ENCODE measurements around the gene IGF2BP1.
"Not testable (repeated sequence)": the region's sequence is repeated elsewhere in the genome, so short reads cannot be mapped to it uniquely, and the experiment has no call there.

Gene IGF2BP1

GRCh38 chr17:49086316-49086605 lies 89.1 kb downstream of the IGF2BP1 start:
- in situ Hi-C loops (cut with MboI; ENCODE audit: low sequenced_read_pairs): no loop called here

DNA sequence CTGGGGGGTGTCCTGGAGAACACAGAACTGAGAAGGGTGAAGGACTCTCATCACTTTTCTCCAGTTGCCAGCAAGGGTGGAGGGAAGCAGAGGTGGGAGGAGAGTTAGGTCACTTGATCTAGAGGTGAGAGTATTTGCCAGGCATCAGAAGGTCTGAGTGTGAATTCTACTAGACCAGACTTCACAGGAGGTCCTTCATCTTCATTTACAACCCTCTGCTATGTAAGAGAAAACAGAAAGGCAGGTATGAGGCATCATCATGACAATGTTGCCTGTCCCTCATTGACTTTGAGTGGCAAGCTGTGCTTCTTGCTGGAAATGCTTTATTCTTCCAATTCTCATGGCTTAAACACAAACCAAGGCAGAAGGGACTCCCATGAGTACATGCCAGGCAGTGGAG lies 89.5 kb downstream of the IGF2BP1 start:
- in situ Hi-C loops (cut with MboI; ENCODE audit: low sequenced_read_pairs): no loop called here

GRCh38 chr17:49089094-49089493 lies 91.9 kb downstream of the IGF2BP1 start:
- in situ Hi-C loops (cut with MboI; ENCODE audit: low sequenced_read_pairs): no loop called here

DNA sequence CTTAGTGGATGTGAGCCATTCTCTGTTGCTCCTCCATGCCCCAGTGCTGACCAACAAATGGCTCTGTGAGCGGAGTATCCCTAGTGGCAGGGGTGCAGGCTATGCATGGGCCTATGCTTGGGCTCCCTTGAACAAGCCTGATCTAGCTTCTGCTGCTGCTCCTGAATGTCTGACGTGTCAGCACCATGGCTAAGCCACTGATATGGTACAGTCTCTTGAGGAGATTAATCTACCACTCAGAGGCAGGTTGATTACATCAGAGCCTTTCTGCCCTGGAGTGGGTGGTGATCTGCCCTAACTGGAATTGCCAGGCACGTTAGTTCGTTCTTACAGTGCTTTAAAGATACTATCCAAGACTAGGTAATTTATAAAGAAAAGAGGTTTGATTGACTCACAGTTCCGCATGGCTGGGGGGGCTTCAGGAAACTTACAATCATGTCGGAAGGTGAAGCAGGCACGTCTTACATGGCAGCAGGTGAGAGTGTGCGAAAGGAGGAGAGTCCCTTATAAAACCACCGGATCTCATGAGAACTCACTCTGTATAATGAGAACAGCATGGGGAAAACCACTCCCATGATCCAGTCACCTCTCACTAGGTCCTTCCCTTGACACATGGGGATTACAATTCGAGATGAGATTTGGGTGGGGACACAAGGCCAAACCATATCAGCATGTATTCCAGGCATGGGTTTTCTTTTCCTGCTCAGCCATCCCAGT lies 93.9 kb downstream of the IGF2BP1 start:
- in situ Hi-C loops (cut with MboI; ENCODE audit: low sequenced_read_pairs): no loop called here

DNA sequence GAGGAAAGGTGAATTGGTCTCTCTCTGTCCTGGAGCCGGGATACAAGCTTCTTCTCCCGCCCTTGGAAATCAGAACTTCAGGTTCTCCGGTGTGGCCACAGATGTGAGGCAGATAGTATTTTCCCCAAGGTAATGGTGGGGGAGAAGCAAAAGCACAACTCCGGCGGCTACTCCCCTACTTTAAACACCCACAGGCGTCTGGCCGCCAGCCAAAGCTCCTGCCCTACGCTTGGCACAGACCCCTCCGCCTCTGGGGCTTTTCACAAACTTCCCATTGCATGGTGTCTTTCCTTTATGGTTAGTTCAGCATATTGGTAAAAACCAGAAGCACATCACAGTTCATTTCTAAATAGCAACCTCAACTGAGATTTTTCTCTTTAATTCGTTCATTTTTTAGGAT lies 95.9 kb downstream of the IGF2BP1 start:
- in situ Hi-C loops (cut with MboI; ENCODE audit: low sequenced_read_pairs): no loop called here

DNA sequence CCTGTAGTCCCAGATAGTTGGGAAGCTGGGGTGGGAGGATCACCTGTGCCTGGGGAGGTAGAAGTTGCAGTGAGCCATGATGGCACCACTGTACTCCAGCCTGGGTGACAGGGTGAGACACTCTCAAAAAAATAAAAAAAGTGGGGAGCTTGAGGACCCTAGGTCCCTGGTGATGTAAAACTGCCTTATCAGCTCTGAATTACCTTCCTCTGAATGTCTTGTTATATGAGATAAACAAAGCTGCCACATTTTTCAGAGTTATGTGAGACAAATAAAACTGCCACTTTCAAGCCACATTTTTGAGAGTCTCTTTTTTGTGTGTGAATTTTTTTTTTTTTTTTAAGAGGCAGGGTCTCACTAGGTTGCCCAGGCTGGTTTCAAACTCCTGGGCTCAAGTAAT lies 103.4 kb downstream of the IGF2BP1 start:
- in situ Hi-C loops (cut with MboI; ENCODE audit: low sequenced_read_pairs): no loop called here

DNA sequence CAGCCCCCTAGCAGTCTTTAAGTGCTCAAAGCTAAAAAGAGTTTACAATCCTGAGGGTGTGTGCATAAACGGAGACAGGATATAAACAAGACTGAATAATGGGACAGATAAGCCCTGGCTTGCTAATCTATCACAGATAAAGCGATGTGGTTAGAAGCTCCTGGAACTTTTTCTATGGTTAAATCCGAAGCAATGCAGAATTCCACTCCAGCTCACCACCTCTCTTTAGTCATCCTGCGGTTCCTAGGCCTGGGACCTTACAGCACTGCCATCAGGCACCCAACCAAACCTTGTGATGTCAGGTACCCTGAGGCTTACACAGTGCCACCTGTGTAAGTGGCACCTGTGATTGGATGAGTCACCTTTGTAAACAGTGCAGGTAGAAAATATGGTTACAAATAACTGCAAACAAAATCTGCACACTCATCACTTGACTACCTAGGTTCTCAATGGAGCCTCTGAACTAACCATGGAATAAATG lies 103.9 kb downstream of the IGF2BP1 start:
- in situ Hi-C loops (cut with MboI; ENCODE audit: low sequenced_read_pairs): no loop called here

DNA sequence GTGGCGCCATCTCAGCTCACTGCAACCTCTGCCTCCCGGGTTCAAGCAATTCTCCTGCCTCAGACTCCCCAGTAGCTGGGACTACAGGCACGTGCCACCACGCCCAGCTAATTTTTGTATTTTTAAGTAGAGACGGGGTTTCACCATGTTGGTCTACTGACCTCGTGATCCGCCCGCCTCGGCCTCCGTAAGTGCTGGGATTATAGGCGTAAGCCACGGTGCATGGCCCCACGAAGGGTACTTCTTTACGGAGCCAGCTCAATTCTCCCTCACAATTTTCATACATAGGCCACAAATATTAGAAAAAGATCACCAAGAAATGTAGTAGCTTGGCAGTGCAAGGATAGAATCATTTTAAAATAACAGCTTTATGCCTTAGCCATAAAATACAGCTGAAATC lies 106.2 kb downstream of the IGF2BP1 start:
- in situ Hi-C loops (cut with MboI; ENCODE audit: low sequenced_read_pairs): not testable (repeated sequence)

- in situ Hi-C loops (cut with MboI; ENCODE audit: low sequenced_read_pairs): no loop called here
Observed at GRCh38 chr17:49104511-49105074, 107.4 kb downstream of the IGF2BP1 start.

Data from HL-60/S4 treated with phorbol 12-myristate 13-acetate at 8.2 ng/mL for 4 days and 3 days (cell line).